ENCODE data around the gene TMEM214.

Gene TMEM214, protein sequence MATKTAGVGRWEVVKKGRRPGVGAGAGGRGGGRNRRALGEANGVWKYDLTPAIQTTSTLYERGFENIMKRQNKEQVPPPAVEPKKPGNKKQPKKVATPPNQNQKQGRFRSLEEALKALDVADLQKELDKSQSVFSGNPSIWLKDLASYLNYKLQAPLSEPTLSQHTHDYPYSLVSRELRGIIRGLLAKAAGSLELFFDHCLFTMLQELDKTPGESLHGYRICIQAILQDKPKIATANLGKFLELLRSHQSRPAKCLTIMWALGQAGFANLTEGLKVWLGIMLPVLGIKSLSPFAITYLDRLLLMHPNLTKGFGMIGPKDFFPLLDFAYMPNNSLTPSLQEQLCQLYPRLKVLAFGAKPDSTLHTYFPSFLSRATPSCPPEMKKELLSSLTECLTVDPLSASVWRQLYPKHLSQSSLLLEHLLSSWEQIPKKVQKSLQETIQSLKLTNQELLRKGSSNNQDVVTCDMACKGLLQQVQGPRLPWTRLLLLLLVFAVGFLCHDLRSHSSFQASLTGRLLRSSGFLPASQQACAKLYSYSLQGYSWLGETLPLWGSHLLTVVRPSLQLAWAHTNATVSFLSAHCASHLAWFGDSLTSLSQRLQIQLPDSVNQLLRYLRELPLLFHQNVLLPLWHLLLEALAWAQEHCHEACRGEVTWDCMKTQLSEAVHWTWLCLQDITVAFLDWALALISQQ

GRCh38 chr2:27032495-27033252 lies at the start of gene TMEM214:
TMEM214 (plus strand) TSS chr2:27032965; CDS start chr2:27033016, 51 bp downstream.
- H3K4me1 ChIP-seq = peaks cover 36% of the 10 kb centered on the region
- no peak for TF ChIP-seq Cebpa-rat (IDR thresholded peaks at IDR 0.05)
- no peaks in the 10 kb centered on the region for H3K27me3 ChIP-seq
- H3K9ac ChIP-seq = peak within 1 kb of the TSS; percentile 90
- H4K20me1 ChIP-seq = peaks cover 16% of the 10 kb centered on the region; the same call in 1 of the 2 replicates
- H3K4me2 ChIP-seq = peak within 1 kb of the TSS; percentile 95
- H3K27ac ChIP-seq = peak within 1 kb of the TSS; percentile 87
- peak within 1 kb of the TSS; percentile 88 for H3K4me3 ChIP-seq
- H3K36me3 ChIP-seq = peaks cover 49% of the 10 kb centered on the region
- H3K9me3 ChIP-seq = no peaks in the 10 kb centered on the region

DNA sequence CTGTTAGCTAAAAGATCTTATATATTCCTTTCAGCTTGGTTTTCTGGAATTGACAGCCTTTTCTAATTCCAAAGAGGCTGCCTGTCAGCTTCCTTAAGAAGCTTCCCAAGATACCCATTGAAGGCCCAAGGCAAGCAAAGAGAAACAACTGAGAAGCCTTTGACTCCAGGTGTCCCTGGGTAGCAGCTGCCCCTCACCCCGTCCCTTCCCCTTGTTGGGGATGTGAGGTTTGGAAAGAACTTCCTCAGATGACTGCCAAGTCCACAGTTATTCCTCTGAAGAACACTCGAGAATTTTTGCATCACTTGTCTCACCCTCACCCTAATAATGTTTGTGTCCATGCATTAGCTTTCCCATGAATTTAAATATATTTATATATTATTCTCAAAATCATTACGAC lies 49.0 kb upstream of the TMEM214 start:
- no peak overlapping the region for H3K27ac ChIP-seq
- no peak for TF ChIP-seq Cebpa-rat (IDR thresholded peaks at IDR 0.05)
- no peaks in the 10 kb centered on the region for H3K36me3 ChIP-seq
- H3K4me3 ChIP-seq = no peak overlapping the region
- H3K4me1 ChIP-seq = no peaks in the 10 kb centered on the region
- no peaks in the 10 kb centered on the region for H3K9me3 ChIP-seq
- H4K20me1 ChIP-seq = peaks cover 4% of the 10 kb centered on the region; the same call in 1 of the 2 replicates
- H3K9ac ChIP-seq = no peak overlapping the region
- H3K27me3 ChIP-seq = no peaks in the 10 kb centered on the region
- no peak overlapping the region for H3K4me2 ChIP-seq

- no peaks in the 10 kb centered on the region for H3K9me3 ChIP-seq
- H3K36me3 ChIP-seq = no peaks in the 10 kb centered on the region
- no peak for TF ChIP-seq Cebpa-rat (IDR thresholded peaks at IDR 0.05)
- peaks cover 2% of the 10 kb centered on the region for H3K27me3 ChIP-seq
- no peaks in the 10 kb centered on the region; the same call in 1 of the 2 replicates for H3K4me1 ChIP-seq
- no peak overlapping the region for H3K9ac ChIP-seq
- no peak overlapping the region for H3K4me3 ChIP-seq
- no peak overlapping the region for H3K27ac ChIP-seq
- H3K4me2 ChIP-seq = no peak overlapping the region
- H4K20me1 ChIP-seq = peaks cover 16% of the 10 kb centered on the region; the same call in 1 of the 2 replicates
Measured at GRCh38 chr2:26985807-26986206, 47.0 kb upstream of the TMEM214 start.

DNA sequence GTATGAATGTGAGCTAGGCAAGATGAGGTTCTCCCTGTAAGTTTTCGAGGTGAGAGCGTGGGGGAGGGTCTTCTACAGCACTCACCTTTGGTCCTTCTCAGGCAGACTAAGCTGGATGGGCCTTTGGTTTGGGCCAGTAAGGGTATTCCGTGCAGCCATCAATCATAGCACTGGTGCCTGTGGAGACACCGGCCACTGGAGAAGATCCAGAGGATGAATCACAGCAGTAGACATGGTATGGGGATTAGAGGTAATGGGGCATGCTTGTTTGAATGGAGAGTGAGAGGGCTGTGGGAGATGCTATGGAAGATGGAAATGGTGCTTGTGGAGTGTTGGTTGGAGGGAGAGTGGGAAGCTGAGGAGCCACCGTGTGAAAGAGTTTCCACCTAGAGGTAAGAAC lies 46.2 kb upstream of the TMEM214 start:
- Histone ChIP-seq H3K27me3 (peaks cover 7% of the 10 kb centered on the region), H3K9ac (no peak overlapping the region), H3K36me3 (no peaks in the 10 kb centered on the region), H3K4me2 (no peak overlapping the region), H4K20me1 (peaks cover 20% of the 10 kb centered on the region; the same call in 1 of the 2 replicates), H3K4me3 (no peak overlapping the region), H3K4me1 (peaks cover 7% of the 10 kb centered on the region; the same call in 1 of the 2 replicates), H3K27ac (no peak overlapping the region), H3K9me3 (no peaks in the 10 kb centered on the region)
- no peak for TF ChIP-seq Cebpa-rat (IDR thresholded peaks at IDR 0.05)

GRCh38 chr2:26988058-26988860 lies 44.5 kb upstream of the TMEM214 start:
- Histone ChIP-seq H3K27me3 (peaks cover 7% of the 10 kb centered on the region), H3K36me3 (no peaks in the 10 kb centered on the region), H3K9me3 (no peaks in the 10 kb centered on the region), H3K4me1 (peaks cover 7% of the 10 kb centered on the region; the same call in 1 of the 2 replicates), H3K9ac (no peak overlapping the region), H3K27ac (no peak overlapping the region), H3K4me3 (no peak overlapping the region), H3K4me2 (no peak overlapping the region), H4K20me1 (peaks cover 20% of the 10 kb centered on the region; the same call in 1 of the 2 replicates)
- no peak for TF ChIP-seq Cebpa-rat (IDR thresholded peaks at IDR 0.05)

DNA sequence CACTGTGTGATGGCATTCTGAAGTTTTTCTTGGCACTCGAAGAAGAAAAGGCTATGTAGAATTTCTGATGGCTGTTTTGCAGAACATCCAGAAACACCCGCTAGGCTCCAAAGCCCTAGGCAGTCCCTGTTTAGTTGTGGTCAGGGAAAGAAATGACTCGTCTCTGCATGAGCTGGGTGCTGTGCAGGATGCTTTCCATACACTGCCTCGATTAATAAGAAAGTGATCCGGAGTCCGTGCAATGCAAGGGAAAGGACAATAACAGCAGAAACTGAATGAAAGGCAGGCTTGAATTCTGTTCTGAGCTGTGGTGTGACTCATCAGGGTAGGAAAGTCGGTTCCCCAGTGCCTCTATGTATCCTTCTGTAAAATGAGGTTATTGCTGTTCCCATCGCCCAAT lies 43.6 kb upstream of the TMEM214 start:
- H3K36me3 ChIP-seq = no peaks in the 10 kb centered on the region
- peaks cover 7% of the 10 kb centered on the region; the same call in 1 of the 2 replicates for H3K4me1 ChIP-seq
- no peak overlapping the region for H3K4me2 ChIP-seq
- no peak for TF ChIP-seq Cebpa-rat (IDR thresholded peaks at IDR 0.05)
- peaks cover 7% of the 10 kb centered on the region for H3K27me3 ChIP-seq
- H4K20me1 ChIP-seq = peaks cover 20% of the 10 kb centered on the region; the same call in 1 of the 2 replicates
- no peak overlapping the region for H3K4me3 ChIP-seq
- no peaks in the 10 kb centered on the region for H3K9me3 ChIP-seq
- H3K9ac ChIP-seq = no peak overlapping the region
- H3K27ac ChIP-seq = no peak overlapping the region

DNA sequence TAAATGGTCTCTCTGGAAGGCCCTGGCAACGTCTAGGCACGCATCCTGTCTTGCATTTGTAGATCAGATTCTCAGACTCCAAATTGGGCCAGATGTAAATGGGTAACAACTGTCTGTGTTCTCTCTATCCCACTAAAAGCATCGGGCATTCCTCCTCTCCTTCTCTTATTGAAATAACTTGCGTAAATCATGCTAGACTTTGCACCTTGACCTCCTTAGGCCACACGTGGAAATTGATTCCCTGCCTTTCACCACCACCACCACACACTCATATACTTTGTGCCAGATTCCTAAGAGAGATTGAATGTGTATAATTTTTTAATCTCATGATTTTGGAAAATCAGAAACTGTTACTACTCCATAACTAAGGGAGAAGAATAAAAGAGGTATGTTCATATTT lies 41.0 kb upstream of the TMEM214 start:
- Histone ChIP-seq H3K36me3 (no peaks in the 10 kb centered on the region), H3K4me2 (no peak overlapping the region), H3K9me3 (no peaks in the 10 kb centered on the region), H4K20me1 (peaks cover 17% of the 10 kb centered on the region; the same call in 1 of the 2 replicates), H3K9ac (no peak overlapping the region), H3K27ac (no peak overlapping the region), H3K4me1 (peaks cover 7% of the 10 kb centered on the region; the same call in 1 of the 2 replicates), H3K4me3 (no peak overlapping the region), H3K27me3 (peaks cover 7% of the 10 kb centered on the region)
- TF ChIP-seq Cebpa-rat (IDR thresholded peaks at IDR 0.05) = no peak

GRCh38 chr2:26993768-26994167 lies 39.0 kb upstream of the TMEM214 start:
- no peak overlapping the region for H3K9ac ChIP-seq
- no peaks in the 10 kb centered on the region for H3K9me3 ChIP-seq
- peaks cover 7% of the 10 kb centered on the region for H3K27me3 ChIP-seq
- H4K20me1 ChIP-seq = 0 out of 2 replicates have a peak, but pooled peaks cover 16% of the 10 kb centered on the region
- TF ChIP-seq Cebpa-rat (IDR thresholded peaks at IDR 0.05) = no peak
- no peak overlapping the region for H3K4me2 ChIP-seq
- H3K4me3 ChIP-seq = no peak overlapping the region
- H3K27ac ChIP-seq = no peak overlapping the region
- no peaks in the 10 kb centered on the region for H3K36me3 ChIP-seq
- H3K4me1 ChIP-seq = peaks cover 7% of the 10 kb centered on the region; the same call in 1 of the 2 replicates

DNA sequence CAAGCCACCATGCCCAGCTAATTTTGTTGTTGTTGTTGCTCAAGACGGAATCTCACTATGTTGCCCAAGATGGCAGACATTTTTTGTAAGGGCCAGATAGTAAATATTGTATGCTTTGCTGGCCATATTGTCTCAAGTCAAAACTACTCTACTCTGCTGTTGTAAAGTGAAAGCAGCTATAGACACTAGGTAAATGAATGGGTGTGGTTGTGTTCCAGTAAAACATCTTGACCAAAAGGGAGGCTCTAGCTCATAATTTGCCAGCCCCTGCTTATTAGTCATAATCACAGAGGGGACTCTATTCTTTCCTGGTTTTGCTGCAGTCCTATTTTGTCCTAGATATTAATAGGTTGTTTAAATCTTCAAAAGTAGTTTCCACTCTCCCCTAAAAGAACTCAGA lies 37.8 kb upstream of the TMEM214 start:
- no peaks in the 10 kb centered on the region for H3K9me3 ChIP-seq
- H4K20me1 ChIP-seq = 0 out of 2 replicates have a peak, but pooled peaks cover 7% of the 10 kb centered on the region
- H3K4me3 ChIP-seq = no peak overlapping the region
- TF ChIP-seq Cebpa-rat (IDR thresholded peaks at IDR 0.05) = no peak
- H3K9ac ChIP-seq = no peak overlapping the region
- H3K27me3 ChIP-seq = peaks cover 7% of the 10 kb centered on the region
- peaks cover 7% of the 10 kb centered on the region; the same call in 1 of the 2 replicates for H3K4me1 ChIP-seq
- no peak overlapping the region for H3K27ac ChIP-seq
- no peaks in the 10 kb centered on the region for H3K36me3 ChIP-seq
- no peak overlapping the region for H3K4me2 ChIP-seq
